ENCODE measurements around the gene SLC22A2.

Gene SLC22A2

GRCh38 chr6:160203953-160204352, 54.7 kb downstream of the SLC22A2 start:
- no peak for DNase-seq

- no peak for DNase-seq
These were observed 55.1 kb downstream of the SLC22A2 start for GRCh38 chr6:160203522-160203921.

GRCh38 chr6:160203076-160203475, 55.5 kb downstream of the SLC22A2 start:
- DNase-seq = no peak

DNA sequence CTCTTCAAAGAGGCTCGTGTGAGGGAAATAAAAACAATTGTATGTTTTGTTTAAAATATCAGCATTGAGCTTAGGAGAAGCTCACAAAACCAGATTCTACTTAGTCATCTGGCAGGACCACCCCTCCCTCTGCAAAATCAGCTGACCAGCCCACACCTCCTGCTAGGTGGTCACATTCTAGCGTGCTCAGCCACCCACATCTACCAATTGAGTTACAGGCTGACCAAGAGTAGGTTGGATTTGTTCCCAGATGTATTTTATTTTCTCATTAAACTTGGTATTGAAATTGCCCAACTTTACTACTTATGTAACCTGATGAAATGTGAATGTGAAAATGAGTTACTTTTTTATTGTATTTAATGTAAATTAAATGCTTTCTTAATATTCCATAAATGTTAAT, 56.2 kb downstream of the SLC22A2 start:
- no peak for DNase-seq

- no peak for DNase-seq
These were observed 57.6 kb downstream of the SLC22A2 start for GRCh38 chr6:160201061-160201460.

- no peak for DNase-seq
These were observed 59.9 kb downstream of the SLC22A2 start for GRCh38 chr6:160198606-160199211.

GRCh38 chr6:160197662-160198061, 61.0 kb downstream of the SLC22A2 start:
- DNase-seq = no peak

GRCh38 chr6:160194808-160195207, 63.8 kb downstream of the SLC22A2 start:
- DNase-seq = no peak

- no peak for DNase-seq
These were observed 65.8 kb downstream of the SLC22A2 start for GRCh38 chr6:160192840-160193239.

DNA sequence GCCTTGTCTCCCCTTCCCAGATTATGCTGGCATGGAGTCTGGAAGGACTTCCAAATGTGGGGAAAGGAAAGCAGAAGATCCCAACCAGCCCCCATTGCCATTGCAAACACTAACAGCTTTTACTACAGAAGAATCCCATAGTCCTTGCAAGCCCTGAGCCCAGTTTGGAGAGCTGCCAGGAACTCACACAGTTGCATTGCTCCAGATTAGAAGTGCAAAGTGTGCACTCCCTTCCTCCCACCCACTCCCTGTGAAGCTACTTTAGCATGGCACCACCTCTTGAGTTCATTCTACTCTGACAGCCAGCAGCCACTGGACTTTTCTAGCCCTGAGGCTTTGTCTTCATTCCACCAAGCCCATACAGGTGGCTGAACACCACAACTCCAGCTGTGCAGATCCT, 67.6 kb downstream of the SLC22A2 start:
- DNase-seq = no peak

DNA sequence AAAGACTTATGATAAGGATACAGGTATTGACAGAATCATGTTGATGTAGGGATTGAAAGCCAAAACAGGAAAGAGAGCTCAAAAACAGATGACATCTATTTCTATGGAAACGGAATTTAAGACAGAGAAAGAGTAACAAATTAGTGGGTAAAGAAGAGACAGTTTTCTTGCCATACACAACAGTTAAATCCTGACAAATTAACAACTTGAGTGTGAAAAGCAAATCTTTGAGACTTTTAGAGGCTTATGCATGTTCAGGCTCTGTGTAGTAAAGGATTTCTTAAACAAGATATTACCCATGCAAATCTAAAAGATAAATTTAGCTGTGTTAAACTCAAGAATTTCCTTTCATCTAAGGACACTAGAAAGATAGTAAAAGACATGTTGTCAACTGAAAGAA, 68.5 kb downstream of the SLC22A2 start:
- no peak for DNase-seq

GRCh38 chr6:160188773-160189172, 69.8 kb downstream of the SLC22A2 start:
- DNase-seq = no peak

DNA sequence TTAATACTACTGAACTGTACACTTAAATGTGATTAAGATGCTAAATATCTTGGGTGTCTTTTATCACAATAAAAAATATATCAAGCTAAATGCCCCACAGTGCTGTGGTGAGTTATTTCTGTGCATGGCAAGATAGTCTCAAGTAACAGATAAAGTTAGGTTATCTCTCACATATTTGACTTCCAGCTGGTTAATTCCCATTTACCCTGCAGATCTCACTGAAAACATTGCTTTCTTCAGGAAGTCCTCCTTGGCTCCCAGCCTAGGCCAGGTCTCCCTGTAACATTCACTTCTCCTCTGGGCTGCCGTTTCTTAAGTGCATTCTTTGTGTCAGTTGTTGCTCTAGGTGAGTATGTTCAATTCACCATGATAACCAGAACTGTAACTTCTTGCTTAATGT, 77.9 kb downstream of the SLC22A2 start:
- DNase-seq = no peak

DNA sequence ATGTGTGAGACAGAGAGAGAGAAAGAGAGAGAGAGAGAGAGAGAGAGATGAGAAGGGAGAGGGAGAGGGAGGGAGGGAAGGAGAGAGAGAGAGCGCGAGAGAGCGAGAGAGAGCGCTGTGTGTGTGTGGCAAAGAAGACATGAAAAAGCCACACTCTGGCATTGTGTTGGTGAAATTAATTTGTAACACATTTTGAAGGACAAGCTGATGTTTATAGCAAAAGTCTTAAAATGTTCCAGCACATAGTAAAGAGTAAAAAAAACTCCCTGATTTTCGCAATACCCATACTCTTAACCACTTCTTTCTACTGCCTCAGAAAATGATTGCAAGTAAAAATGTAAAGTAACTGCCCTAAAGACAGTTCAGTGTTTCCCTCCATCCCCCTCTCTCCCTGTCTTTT, 80.3 kb downstream of the SLC22A2 start:
- no peak for DNase-seq

DNA sequence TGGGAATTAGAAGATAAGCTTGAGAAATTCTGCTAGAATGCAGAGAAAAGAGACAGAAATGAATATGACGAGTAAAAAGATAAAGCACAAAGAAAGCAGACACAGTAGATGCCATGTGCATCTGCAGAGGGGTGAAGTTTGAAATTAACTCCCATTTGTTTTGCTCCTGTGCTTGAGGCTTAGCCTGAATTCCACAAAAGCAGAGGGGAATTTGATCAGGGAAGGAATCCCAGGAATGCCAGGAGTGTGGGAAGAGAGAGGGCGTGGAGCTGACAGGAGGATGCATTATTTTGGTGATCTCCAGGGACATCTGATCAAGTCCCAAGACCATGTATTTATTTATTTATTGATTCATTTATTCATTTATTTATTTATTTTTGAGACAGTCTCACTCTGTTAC, 81.4 kb downstream of the SLC22A2 start:
- DNase-seq = no peak

DNA sequence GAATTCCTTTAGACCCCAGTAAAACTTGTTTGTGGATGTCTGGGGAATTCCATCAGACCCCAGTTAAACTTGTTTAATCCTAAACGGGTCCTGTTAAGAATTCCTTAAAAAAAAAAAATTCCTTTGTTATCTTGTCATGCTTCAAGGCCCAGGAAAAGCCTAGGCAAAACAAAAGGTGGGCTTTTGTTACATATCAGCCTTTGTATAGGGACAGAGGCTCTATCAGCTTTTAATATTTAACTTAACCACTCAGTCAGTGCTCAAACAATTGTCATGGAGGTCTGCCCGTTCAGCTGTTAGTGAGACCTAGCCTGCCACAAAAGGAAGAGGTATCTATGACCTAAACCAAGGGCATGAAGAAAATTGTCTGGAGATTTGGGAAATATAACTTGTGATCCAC, 83.9 kb downstream of the SLC22A2 start:
- DNase-seq = no peak

DNA sequence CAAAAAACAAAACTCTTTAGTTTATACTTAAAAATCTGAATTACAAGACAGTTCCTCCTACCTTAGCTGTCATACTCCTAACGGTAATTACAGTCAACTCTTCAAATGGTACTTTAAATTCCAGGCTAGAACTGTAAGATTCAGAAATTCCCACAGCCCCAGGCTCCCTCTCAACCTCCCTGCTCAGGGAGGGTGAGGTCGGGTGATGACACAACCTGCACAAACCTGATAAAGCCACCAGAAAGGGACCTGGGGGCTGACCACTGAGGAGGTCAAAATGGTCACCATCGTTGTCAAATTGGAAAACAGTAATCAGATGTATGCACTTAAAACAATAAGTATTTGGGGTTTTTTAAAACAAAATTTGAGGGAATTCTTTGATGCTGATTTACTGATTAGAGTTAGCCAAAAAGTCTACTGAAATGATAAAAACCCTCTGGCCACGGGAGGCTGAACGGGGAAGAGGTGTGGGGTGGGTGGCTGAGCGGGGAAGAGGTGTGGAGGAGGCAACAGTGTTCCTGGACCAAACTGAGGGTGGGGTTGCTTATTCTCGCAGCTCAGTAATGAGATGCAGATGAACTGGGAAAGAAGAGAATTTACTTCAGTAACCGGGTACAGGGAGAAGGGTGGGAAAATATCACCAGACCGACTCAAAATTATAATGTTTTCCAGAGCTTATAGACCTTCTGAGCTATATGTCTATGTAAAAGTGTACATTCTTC, 84.7 kb downstream of the SLC22A2 start:
- DNase-seq = no peak

DNA sequence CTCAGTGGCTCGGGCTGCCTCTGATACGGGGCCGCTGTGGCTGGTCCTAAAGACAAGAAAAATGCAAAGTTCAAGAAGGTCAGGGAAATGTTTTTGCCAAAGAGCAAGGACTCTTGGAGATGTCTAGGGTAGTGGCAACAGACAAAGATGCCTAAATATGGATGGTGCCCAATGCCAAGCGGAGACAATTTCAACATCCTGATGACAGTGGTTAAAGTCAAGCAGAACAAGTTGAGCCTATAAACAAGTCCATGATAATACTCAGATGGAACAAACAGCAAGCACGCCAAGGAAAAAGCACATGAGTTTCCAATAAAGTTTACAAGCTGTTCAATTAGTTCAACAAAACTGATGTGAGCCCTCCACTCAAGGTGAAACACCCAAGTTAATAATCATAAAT, 85.9 kb downstream of the SLC22A2 start:
- no peak for DNase-seq

DNA sequence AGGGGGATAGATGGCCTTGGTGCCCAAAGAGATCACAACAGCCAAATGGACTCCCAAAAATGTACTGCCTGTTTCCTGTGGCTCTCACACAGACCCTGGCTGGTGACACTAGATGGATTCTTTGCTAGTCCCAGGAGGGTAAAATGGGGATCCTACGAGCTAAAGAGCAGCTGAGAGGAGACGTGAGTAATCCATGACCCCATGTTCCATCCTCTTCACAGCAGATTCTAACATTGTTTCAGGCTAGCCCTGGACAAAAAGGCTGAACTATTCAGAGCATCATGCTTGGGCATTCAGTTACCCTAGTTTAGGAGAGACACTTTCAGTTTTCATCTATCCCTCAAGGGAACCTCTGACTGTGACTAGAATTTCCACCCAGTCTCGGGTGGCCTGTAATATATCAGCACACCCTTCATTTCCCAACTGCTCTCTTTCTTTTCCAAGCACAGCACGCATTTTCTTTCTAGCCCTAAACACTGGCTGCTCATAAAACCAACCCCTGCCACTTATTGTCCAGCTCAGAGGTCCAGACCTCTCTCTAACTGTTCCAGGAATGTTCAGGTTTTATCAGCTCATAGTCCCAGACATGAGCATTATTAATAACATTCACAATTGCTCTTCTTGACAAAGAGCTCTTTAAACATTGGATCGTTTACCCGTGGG, 88.5 kb downstream of the SLC22A2 start:
- no peak for DNase-seq

GRCh38 chr6:160167604-160168399, 90.8 kb downstream of the SLC22A2 start:
- DNase-seq = peak; percentile 16 to 62 (median 36)

All from NCI-H1417 (cell line).